ENCODE data around the gene UNC119B.

Gene UNC119B

DNA sequence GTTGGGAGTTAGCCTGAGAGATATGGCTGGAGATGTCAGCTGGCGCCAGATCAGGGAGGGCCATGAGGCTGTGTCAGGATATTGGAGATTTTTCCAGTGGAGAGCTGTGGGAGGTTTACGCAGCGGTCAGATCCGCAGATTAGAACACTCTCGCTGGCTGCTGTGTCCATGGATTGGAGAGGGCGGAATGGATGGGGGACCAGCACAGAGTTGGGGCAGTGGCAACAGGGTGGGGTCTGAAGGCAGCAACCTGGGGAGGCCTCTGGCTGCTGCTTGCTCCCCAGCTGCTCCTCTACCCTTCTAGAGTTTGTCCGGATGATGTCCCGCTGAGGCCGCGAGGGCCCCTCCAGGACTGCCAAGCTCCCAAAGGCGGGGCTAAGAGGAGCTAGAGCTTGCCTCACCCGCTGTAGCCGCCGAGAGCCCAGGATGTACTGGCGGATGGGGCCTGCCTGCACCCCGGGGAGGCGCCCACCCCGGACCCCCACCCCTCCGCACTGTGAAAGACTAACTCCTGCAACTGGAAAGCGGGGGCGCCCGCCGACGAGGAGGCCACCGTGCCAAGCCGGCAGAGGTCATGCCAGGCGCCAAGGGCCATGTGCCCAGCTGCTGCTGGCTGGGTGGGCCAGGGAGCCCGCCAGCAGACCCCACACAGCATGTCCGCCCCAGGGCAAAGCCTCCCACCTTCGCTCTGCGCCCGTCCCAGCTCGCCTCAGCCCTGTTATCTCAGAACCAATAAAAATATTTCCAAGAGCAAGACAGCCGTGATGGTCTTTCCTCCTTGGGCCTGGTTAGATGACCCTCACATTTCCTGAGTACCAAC is 43.5 kb upstream of the UNC119B start:
- Histone ChIP-seq H4K91ac (ENCODE audit: low read depth, low read length, poor library complexity) (no peak overlapping the region), H2BK12ac (ENCODE audit: low read length) (peak overlapping the region; percentile 87), H3K18ac (ENCODE audit: low read length) (peak overlapping the region; percentile 67), H2AK5ac (ENCODE audit: low read depth, low read length) (peak overlapping the region; percentile 77), H2BK5ac (ENCODE audit: low read length) (no peak overlapping the region), H3K36me3 (replicated peaks in 1 of 2; ENCODE audit: control insufficient read depth in 2 of 2, insufficient read depth in 2 of 2, low read length in 2 of 2) (no peaks in the 10 kb centered on the region), H3K9me3 (replicated peaks in 1 of 2; ENCODE audit: control insufficient read depth in 2 of 2, insufficient read depth in 1 of 2, low read depth in 1 of 2, low read length in 2 of 2) (no peaks in the 10 kb centered on the region), H3K4me2 (ENCODE audit: insufficient read depth, low read length, poor library complexity, severe bottlenecking) (no peak overlapping the region), H3K79me1 (ENCODE audit: low read depth, low read length) (no peaks in the 10 kb centered on the region), H2BK120ac (ENCODE audit: low read depth, low read length) (peak overlapping the region; percentile 52), H4K8ac (ENCODE audit: low read depth, low read length) (peak overlapping the region; percentile 57), H3K4me3 (ENCODE audit: low read length in 2 of 2) (no peak overlapping the region), H2AFZ (ENCODE audit: low read length) (no peak overlapping the region), H3K27ac (replicated peaks; ENCODE audit: low read length) (no peak overlapping the region), H3K9ac (ENCODE audit: low read depth, low read length, poor library complexity) (no peak overlapping the region), H3K4ac (ENCODE audit: low read length) (peak overlapping the region; percentile 29), H2BK15ac (ENCODE audit: low read length) (peak overlapping the region; percentile 95), H3K23ac (ENCODE audit: low read depth, low read length, poor library complexity) (no peak overlapping the region), H3K4me1 (ENCODE audit: control insufficient read depth in 2 of 2, insufficient read depth in 1 of 2, low read depth in 1 of 2, low read length in 2 of 2) (peaks cover 12 to 15% of the 10 kb centered on the region in 2 donors), H3K14ac (ENCODE audit: low read length) (no peak overlapping the region), H3K27me3 (ENCODE audit: control insufficient read depth in 3 of 3, insufficient read depth in 3 of 3, low read depth in 1 of 3, low read length in 3 of 3) (no peaks in the 10 kb centered on the region)
- WGBS, 2 donors (ENCODE audit: extremely low coverage in 2 of 2, insufficient read length in 2 of 2, insufficient replicate concordance in 1 of 2), result no CpG with 5 or more reads among the region's 34 CpGs
- no peak for DNase-seq (ENCODE audit: low spot score)

DNA sequence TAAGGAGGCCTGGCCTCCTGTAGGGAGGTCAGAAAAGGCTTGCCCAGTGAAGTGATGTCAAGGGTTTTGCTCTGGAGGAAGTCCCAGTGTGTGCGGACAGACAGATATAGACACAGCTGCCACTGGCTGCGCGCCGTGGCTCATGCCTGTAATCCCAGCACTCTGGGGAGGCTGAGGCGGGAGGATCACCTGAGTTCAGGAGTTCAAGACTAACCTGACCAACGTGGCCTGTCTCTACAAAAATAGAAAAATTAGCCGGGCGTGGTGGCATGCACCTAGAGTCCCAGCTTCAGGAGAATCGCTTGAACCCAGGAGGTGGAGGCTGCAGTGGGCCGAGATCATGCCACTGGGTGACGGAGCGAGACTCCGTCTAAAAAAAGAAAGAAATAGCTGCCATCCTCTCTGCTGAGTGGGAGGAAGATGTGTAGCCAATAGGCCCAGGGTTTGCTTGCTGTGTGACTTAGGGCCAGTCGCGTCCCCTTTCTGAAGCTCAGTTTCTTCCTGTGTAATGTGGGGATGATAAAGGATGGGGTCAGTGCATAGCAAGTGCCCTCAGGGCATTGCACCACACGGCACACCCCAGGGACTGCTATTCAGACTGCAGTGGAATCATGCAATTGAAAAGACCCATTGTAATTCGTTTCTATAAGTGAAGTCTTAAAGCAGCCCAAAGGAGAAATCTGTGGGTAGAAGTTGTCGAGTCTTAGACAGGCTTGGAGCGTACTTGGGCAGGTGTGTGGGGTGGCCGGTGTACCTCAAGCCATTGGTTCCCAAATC is 42.0 kb upstream of the UNC119B start:
- Histone ChIP-seq H3K79me1 (ENCODE audit: low read depth, low read length) (no peaks in the 10 kb centered on the region), H3K4me1 (ENCODE audit: control insufficient read depth in 2 of 2, insufficient read depth in 1 of 2, low read depth in 1 of 2, low read length in 2 of 2) (peaks cover 12 to 15% of the 10 kb centered on the region in 2 donors), H4K91ac (ENCODE audit: low read depth, low read length, poor library complexity) (no peak overlapping the region), H2AFZ (ENCODE audit: low read length) (peak overlapping the region; percentile 60), H2AK5ac (ENCODE audit: low read depth, low read length) (no peak overlapping the region), H2BK5ac (ENCODE audit: low read length) (no peak overlapping the region), H3K27ac (replicated peaks; ENCODE audit: low read length) (no peak overlapping the region), H3K14ac (ENCODE audit: low read length) (no peak overlapping the region), H2BK15ac (ENCODE audit: low read length) (no peak overlapping the region), H2BK12ac (ENCODE audit: low read length) (no peak overlapping the region), H3K9ac (ENCODE audit: low read depth, low read length, poor library complexity) (no peak overlapping the region), H3K36me3 (replicated peaks in 1 of 2; ENCODE audit: control insufficient read depth in 2 of 2, insufficient read depth in 2 of 2, low read length in 2 of 2) (no peaks in the 10 kb centered on the region), H3K23ac (ENCODE audit: low read depth, low read length, poor library complexity) (no peak overlapping the region), H3K27me3 (ENCODE audit: control insufficient read depth in 3 of 3, insufficient read depth in 3 of 3, low read depth in 1 of 3, low read length in 3 of 3) (no peaks in the 10 kb centered on the region), H3K4ac (ENCODE audit: low read length) (no peak overlapping the region), H2BK120ac (ENCODE audit: low read depth, low read length) (no peak overlapping the region), H4K8ac (ENCODE audit: low read depth, low read length) (no peak overlapping the region), H3K4me3 (ENCODE audit: low read length in 2 of 2) (no peak overlapping the region), H3K18ac (ENCODE audit: low read length) (no peak overlapping the region), H3K9me3 (replicated peaks in 1 of 2; ENCODE audit: control insufficient read depth in 2 of 2, insufficient read depth in 1 of 2, low read depth in 1 of 2, low read length in 2 of 2) (no peaks in the 10 kb centered on the region), H3K4me2 (ENCODE audit: insufficient read depth, low read length, poor library complexity, severe bottlenecking) (no peak overlapping the region)
- no peak for DNase-seq (ENCODE audit: low spot score)
- no CpG with 5 or more reads among the region's 20 CpGs for WGBS, 2 donors (ENCODE audit: extremely low coverage in 2 of 2, insufficient read length in 2 of 2, insufficient replicate concordance in 1 of 2)

DNA sequence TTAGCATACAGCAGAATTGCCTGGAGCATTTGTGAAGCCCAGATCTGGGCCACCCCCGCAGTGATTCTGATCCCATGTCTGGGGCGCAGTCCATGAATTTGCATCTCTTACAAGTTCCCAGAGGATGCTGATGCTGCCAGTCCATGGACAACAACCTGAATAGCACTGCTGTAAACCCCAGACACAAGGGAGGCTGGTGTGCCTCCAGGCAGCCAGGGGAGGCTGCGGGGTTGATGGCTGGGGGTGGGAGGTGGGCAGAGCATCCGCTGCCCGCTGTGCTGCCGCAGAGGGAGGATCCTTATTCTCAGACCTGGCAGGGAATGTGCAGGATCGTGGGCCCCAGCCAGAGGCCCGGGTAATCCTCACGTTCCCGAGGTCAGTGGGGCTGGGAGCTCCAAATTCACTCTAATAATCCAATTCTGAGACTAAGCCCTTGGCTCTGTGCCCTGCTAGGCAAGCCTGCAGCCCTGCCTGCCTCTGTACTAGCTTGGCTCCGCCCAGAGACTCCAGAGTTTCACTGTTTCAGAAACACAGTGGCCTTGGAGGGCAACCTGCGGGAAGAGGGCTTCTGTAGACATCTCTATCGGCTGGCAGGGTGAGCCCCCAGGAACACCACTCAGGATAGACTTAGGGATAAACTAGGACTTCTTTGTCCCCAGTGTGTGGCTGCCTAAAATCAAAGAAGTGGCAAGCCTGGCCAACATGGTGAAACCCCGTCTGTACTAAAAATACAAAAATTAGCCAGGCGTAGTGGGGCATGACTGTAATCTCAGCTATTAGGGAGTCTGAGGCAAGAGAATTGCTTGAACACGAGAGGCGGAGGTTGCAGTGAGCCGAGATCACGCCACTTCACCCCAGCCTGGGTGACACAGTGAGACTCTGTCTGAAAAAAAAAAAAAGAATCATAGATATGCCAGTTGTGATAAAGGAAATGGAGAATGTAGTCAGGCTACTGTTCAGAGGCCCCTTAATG is 41.1 kb upstream of the UNC119B start:
- no peak overlapping the region for H3K27ac ChIP-seq (replicated peaks; ENCODE audit: low read length)
- WGBS, 2 donors (ENCODE audit: extremely low coverage in 2 of 2, insufficient read length in 2 of 2, insufficient replicate concordance in 1 of 2), result no CpG with 5 or more reads among the region's 19 CpGs
- DNase-seq (ENCODE audit: low spot score), result no peak

More for the DNA sequence above, 41.1 kb upstream of the UNC119B start:
- H3K4me3 ChIP-seq (ENCODE audit: low read length in 2 of 2), result no peak overlapping the region
- peak overlapping the region; percentile 65 for H3K18ac ChIP-seq (ENCODE audit: low read length)
- H3K9ac ChIP-seq (ENCODE audit: low read depth, low read length, poor library complexity), result no peak overlapping the region
- no peak overlapping the region for H4K8ac ChIP-seq (ENCODE audit: low read depth, low read length)
- no peak overlapping the region for H4K91ac ChIP-seq (ENCODE audit: low read depth, low read length, poor library complexity)
- H2BK15ac ChIP-seq (ENCODE audit: low read length), result no peak overlapping the region
- peak overlapping the region; percentile 60 for H2AFZ ChIP-seq (ENCODE audit: low read length)
- H3K14ac ChIP-seq (ENCODE audit: low read length), result no peak overlapping the region
- no peak overlapping the region for H2BK120ac ChIP-seq (ENCODE audit: low read depth, low read length)
- H3K23ac ChIP-seq (ENCODE audit: low read depth, low read length, poor library complexity), result no peak overlapping the region
- H3K36me3 ChIP-seq (replicated peaks in 1 of 2; ENCODE audit: control insufficient read depth in 2 of 2, insufficient read depth in 2 of 2, low read length in 2 of 2), result no peaks in the 10 kb centered on the region
- H3K27me3 ChIP-seq (ENCODE audit: control insufficient read depth in 3 of 3, insufficient read depth in 3 of 3, low read depth in 1 of 3, low read length in 3 of 3), result no peaks in the 10 kb centered on the region
- H2BK5ac ChIP-seq (ENCODE audit: low read length), result no peak overlapping the region
- no peaks in the 10 kb centered on the region for H3K79me1 ChIP-seq (ENCODE audit: low read depth, low read length)
- H2AK5ac ChIP-seq (ENCODE audit: low read depth, low read length), result no peak overlapping the region
- no peak overlapping the region for H3K4ac ChIP-seq (ENCODE audit: low read length)
- H3K4me2 ChIP-seq (ENCODE audit: insufficient read depth, low read length, poor library complexity, severe bottlenecking), result peak overlapping the region; percentile 21
- H3K4me1 ChIP-seq (ENCODE audit: control insufficient read depth in 2 of 2, insufficient read depth in 1 of 2, low read depth in 1 of 2, low read length in 2 of 2), result peaks cover 12 to 15% of the 10 kb centered on the region in 2 donors
- H3K9me3 ChIP-seq (replicated peaks in 1 of 2; ENCODE audit: control insufficient read depth in 2 of 2, insufficient read depth in 1 of 2, low read depth in 1 of 2, low read length in 2 of 2), result no peaks in the 10 kb centered on the region
- H2BK12ac ChIP-seq (ENCODE audit: low read length), result no peak overlapping the region

Data from neuronal stem cell (in vitro differentiated cells).